ENCODE results near the gene DAP. TPM values are rescaled to one million over a fixed set of nuclear protein-coding genes. Genes with fewer than 3 reads are reported as not detected.

DAP gene
- total and polyA plus RNA-seq, 10 of the 15 experiments (the other 5 are each of a cell fraction or from before 2014, with no cell fraction given), result 12.9 to 130 (median 49.9) TPM

GRCh38 chr5:10645671-10646070 is 115.4 kb downstream of the DAP start:
- DNase-seq (ENCODE audit: low read depth, low spot score), result no peak
- H3K4me2 ChIP-seq (ENCODE audit: control insufficient read depth, insufficient read depth), result no peak overlapping the region
- H3K4me1 ChIP-seq (ENCODE audit: control insufficient read depth, insufficient read depth, low read length), result peaks cover 13% of the 10 kb centered on the region
- SMC1A ChIA-PET (ENCODE audit: uncharacterized antibody, unreplicated experiment), result interaction anchor here (2.2 kb wide), 1 partner anchor 9 kb away, joined by 6 read pairs; no protein-coding TSS in a partner anchor
- H3K4me3 ChIP-seq, result no peak overlapping the region
- ATAC-seq, result peak; percentile 29
- POLR2A ChIA-PET, result interaction anchor here (1.2 to 1.4 kb wide), 2 partner anchors 10 to 12 kb away, joined by 3 to 5 read pairs; no protein-coding TSS in a partner anchor
- in situ Hi-C loops (cut with MboI) (no loop called here), intact Hi-C loops (cut with micrococcal nuclease; ENCODE audit: unreplicated experiment) (no loop called here)
- TF ChIP-seq FOXK2 (IDR thresholded peaks at IDR 0.05), result no peak
- H3K36me3 ChIP-seq (ENCODE audit: control insufficient read depth in 2 of 2, insufficient read depth in 2 of 2, low read length in 1 of 2), result peaks cover 9 to 34% of the 10 kb centered on the region in 2 experiments
- no peak for FAIRE-seq
- RAD21 ChIA-PET (ENCODE audit: unreplicated experiment), result interaction anchor here (0.7 to 1.6 kb wide), 3 partner anchors 10 to 40 kb away, joined by 3 to 4 read pairs (median 4); no protein-coding TSS in a partner anchor
- CTCF ChIA-PET, result interaction anchor here (1.3 to 2.8 kb wide), 3 partner anchors 11 to 192 kb away, joined by 4 to 8 read pairs (median 5); no protein-coding TSS in a partner anchor
- no peak overlapping the region for H2AFZ ChIP-seq (ENCODE audit: control insufficient read depth, low read depth, low read length)
- WGBS (ENCODE audit: insufficient coverage, insufficient replicate concordance, low lambda C conversion rate, missing lambda C conversion rate), result 52% methylated on average over 6 of the region's 6 CpGs
- no peaks in the 10 kb centered on the region; the same call in 2 of the 3 replicates for H3K9me3 ChIP-seq (replicated peaks; ENCODE audit: control insufficient read depth, insufficient read depth, low read length)
- H4K20me1 ChIP-seq (ENCODE audit: control insufficient read depth, insufficient read depth), result no peaks in the 10 kb centered on the region
- no peak overlapping the region for H3K27ac ChIP-seq (ENCODE audit: control insufficient read depth, insufficient read depth)
- peaks cover 43% of the 10 kb centered on the region for H3K79me2 ChIP-seq (ENCODE audit: control insufficient read depth, insufficient read depth, low read length)
- no TSS peak for BruUV-seq (replicated peaks)
- H3K9ac ChIP-seq (ENCODE audit: control insufficient read depth, insufficient read depth, low read length), result no peak overlapping the region
- H3K27me3 ChIP-seq (replicated peaks in 1 of 2; ENCODE audit: control insufficient read depth in 2 of 2, insufficient read depth in 2 of 2, low read length in 1 of 2), result no peaks in the 10 kb centered on the region

- SMC1A ChIA-PET (ENCODE audit: uncharacterized antibody, unreplicated experiment), result interaction anchor here (2.2 kb wide), 1 partner anchor 9 kb away, joined by 6 read pairs; no protein-coding TSS in a partner anchor
- Histone ChIP-seq H3K9ac (ENCODE audit: control insufficient read depth, insufficient read depth, low read length) (no peak overlapping the region), H3K79me2 (ENCODE audit: control insufficient read depth, insufficient read depth, low read length) (peaks cover 48% of the 10 kb centered on the region), H3K4me3 (no peak overlapping the region; the same call in 1 of the 2 replicates), H4K20me1 (ENCODE audit: control insufficient read depth, insufficient read depth) (no peaks in the 10 kb centered on the region), H3K9me3 (replicated peaks; ENCODE audit: control insufficient read depth, insufficient read depth, low read length) (no peaks in the 10 kb centered on the region; the same call in 1 of the 3 replicates), H3K4me2 (ENCODE audit: control insufficient read depth, insufficient read depth) (no peak overlapping the region), H3K36me3 (ENCODE audit: control insufficient read depth in 2 of 2, insufficient read depth in 2 of 2, low read length in 1 of 2) (peaks cover 11 to 34% of the 10 kb centered on the region in 2 experiments), H2AFZ (ENCODE audit: control insufficient read depth, low read depth, low read length) (no peak overlapping the region), H3K27ac (ENCODE audit: control insufficient read depth, insufficient read depth) (no peak overlapping the region; the same call in 1 of the 2 replicates), H3K27me3 (replicated peaks in 1 of 2; ENCODE audit: control insufficient read depth in 2 of 2, insufficient read depth in 2 of 2, low read length in 1 of 2) (no peaks in the 10 kb centered on the region), H3K4me1 (ENCODE audit: control insufficient read depth, insufficient read depth, low read length) (peaks cover 13% of the 10 kb centered on the region)
- FAIRE-seq (no peak), DNase-seq (ENCODE audit: low read depth, low spot score) (no peak), ATAC-seq (peak; percentile 64)
- BruUV-seq (replicated peaks), result no TSS peak
- POLR2A ChIA-PET, result interaction anchor here (0.9 to 1.5 kb wide), 4 partner anchors 10 to 78 kb away, joined by 3 to 5 read pairs (median 4); no protein-coding TSS in a partner anchor
- CTCF ChIA-PET, result interaction anchor here (1.3 to 2.8 kb wide), 3 partner anchors 11 to 192 kb away, joined by 4 to 8 read pairs (median 5); no protein-coding TSS in a partner anchor
- in situ Hi-C loops (cut with MboI) (no loop called here), intact Hi-C loops (cut with micrococcal nuclease; ENCODE audit: unreplicated experiment) (no loop called here)
- peak; percentile 51; the same call in 1 of the 2 replicates for TF ChIP-seq EED (IDR thresholded peaks at IDR 0.05; ENCODE audit: low read depth)
- TF ChIP-seq RUNX3 (IDR thresholded peaks at IDR 0.05; ENCODE audit: low read length), result peak; percentile 25; the same call in 1 of the 2 replicates
- TF ChIP-seq KDM1A (IDR thresholded peaks at IDR 0.05; ENCODE audit: borderline replicate concordance), result no peak
- no peak for TF ChIP-seq USF1 (IDR thresholded peaks at IDR 0.05; ENCODE audit: borderline replicate concordance, extremely low read length, insufficient read depth, low read depth, low read length)
- TF ChIP-seq SUZ12 (IDR thresholded peaks at IDR 0.05; ENCODE audit: unreplicated experiment), result no peak
- TF ChIP-seq SPI1 (IDR thresholded peaks at IDR 0.05; ENCODE audit: borderline replicate concordance, insufficient read depth, low read depth, low read length), result peak; percentile 20; the same call in 1 of the 2 replicates
- TF ChIP-seq CREB1 (IDR thresholded peaks at IDR 0.05; ENCODE audit: low read depth), result peak; percentile 21; the same call in 1 of the 2 replicates
- no peak for TF ChIP-seq NR2C1 (IDR thresholded peaks at IDR 0.05)
- 100% methylated on average over 3 of the region's 3 CpGs for WGBS (ENCODE audit: insufficient coverage, insufficient replicate concordance, low lambda C conversion rate, missing lambda C conversion rate)
- RAD21 ChIA-PET (ENCODE audit: unreplicated experiment), result interaction anchor here (0.7 to 1.6 kb wide), 4 partner anchors 9 to 40 kb away, joined by 3 to 4 read pairs (median 4); no protein-coding TSS in a partner anchor
Observed at GRCh38 chr5:10645146-10645545, 115.9 kb downstream of the DAP start.

Data from GM12878 (cell line).